HepG2 (cell line): ENCODE data around the gene RASGRF1. TPM values are rescaled to one million over a fixed set of nuclear protein-coding genes. Genes with fewer than 3 reads are reported as not detected.

Source experiments
- ATAC-seq: fragments of 200-7000 bp; cut with Tn5 transposase; 3 replicates; pipeline ENCODE4 v1.9.1; 2020; ENCODE audit warnings: mild to moderate bottlenecking, moderate library complexity
- BruUV-seq: library from RNA; stranded (reverse); fragments of 400-500 nt; replicated peaks from 2 replicates; lab custom pipeline; 2021; lab: Mats Ljungman, UMichigan
- CTCF ChIA-PET: fragments of 300-600 bp; formaldehyde crosslinking; extraction: SDS; loops from one replicate; lab custom pipeline; 2021; ENCODE audit warnings: low total read pairs, inconsistent platforms, low intra/inter-chr PET ratio; lab: Yijun Ruan, JAX
- POLR2A ChIA-PET: fragments of 350-600 bp; sonication (Branson Sonifier 250); formaldehyde crosslinking; loops from one replicate; lab custom pipeline; 2020; ENCODE audit warnings: antibody characterized with exemption, inconsistent platforms; lab: Yijun Ruan, JAX
- DNase-seq: peaks from one replicate; pipeline ENCODE4 v3.0.0-alpha.2; 2015; ENCODE audit warnings: low spot score
- FAIRE-seq: peaks from 3 replicates; lab custom pipeline; 2011; peaks lifted over from hg19 to GRCh38; lab: Jason Lieb, UNC
- H2AFZ ChIP-seq: one replicate; pipeline ENCODE4 v1.6.1; 2011; ENCODE audit warnings: low read length, inconsistent platforms
- H3K27ac ChIP-seq: fragments of 300-600 bp; 3 replicates; pipeline ENCODE4 v1.8.0; 2011; ENCODE audit warnings: mixed run types, mild to moderate bottlenecking, mixed read lengths, low read length, inconsistent platforms; ENCODE audit not compliant: insufficient read depth; ENCODE audit errors: extremely low read length
- H3K27me3 ChIP-seq, 2 experiments: fragments of 200-600 bp in 1 of 2; 2 replicates in 1 of 2; 3 replicates in 1 of 2; pipeline versions ENCODE4 v1.6.0 to v1.8.0; 2011; ENCODE audit warnings: low read length in 2 of 2, mild to moderate bottlenecking in 2 of 2, moderate library complexity in 2 of 2, inconsistent platforms in 1 of 2; ENCODE audit not compliant: insufficient read depth in 2 of 2, control insufficient read depth in 1 of 2
- H3K36me3 ChIP-seq, 2 experiments: fragments of 200-600 bp in 1 of 2; replicated peaks in 1 of 2; 2 replicates in 1 of 2; 3 replicates in 1 of 2; pipeline versions ENCODE4 v1.5.1 to v1.8.0; 2011; ENCODE audit warnings: low read length in 2 of 2, inconsistent platforms in 1 of 2; ENCODE audit not compliant: insufficient read depth in 2 of 2, control insufficient read depth in 1 of 2
- H3K4me1 ChIP-seq: 2 replicates; pipeline ENCODE4 v1.5.1; 2012; ENCODE audit warnings: low read length, inconsistent platforms; ENCODE audit not compliant: insufficient read depth
- H3K4me2 ChIP-seq: 2 replicates; pipeline ENCODE4 v1.6.0; 2011; ENCODE audit warnings: low read depth, low read length, inconsistent platforms
- H3K4me3 ChIP-seq, 3 experiments: fragments of 200-600 bp in 1 of 3; sonication (generic), shearing (Covaris generic) in 1 of 3; replicated peaks in 1 of 3; 2 replicates each; pipeline ENCODE4 v1.5.1; 2011 to 2016; ENCODE audit warnings: low read length in 3 of 3, inconsistent platforms in 2 of 3, low read depth in 2 of 3, mild to moderate bottlenecking in 2 of 3, control low read depth in 1 of 3, mixed read lengths in 1 of 3; ENCODE audit not compliant: insufficient read depth in 1 of 3
- H3K79me2 ChIP-seq: one replicate; pipeline ENCODE4 v1.6.1; 2011; ENCODE audit warnings: low read length, inconsistent platforms; ENCODE audit not compliant: insufficient read depth
- H3K9ac ChIP-seq: 2 replicates; pipeline ENCODE4 v1.6.0; 2011; ENCODE audit warnings: mild to moderate bottlenecking, low read depth, low read length, inconsistent platforms; ENCODE audit not compliant: insufficient read depth
- H3K9me3 ChIP-seq: 2 replicates; pipeline ENCODE4 v1.5.1; 2012; ENCODE audit warnings: mild to moderate bottlenecking, low read length
- H4K20me1 ChIP-seq: 2 replicates; pipeline ENCODE4 v1.6.0; 2011; ENCODE audit warnings: inconsistent platforms, mild to moderate bottlenecking, low read length, moderate library complexity; ENCODE audit not compliant: insufficient read depth
- IKZF4 ChIP-seq: sonication (generic); formaldehyde crosslinking; IDR thresholded peaks from 2 replicates; pipeline ENCODE4 v1.5.1; 2020; ENCODE audit warnings: borderline replicate concordance, mild to moderate bottlenecking, low read depth, missing genetic modification reagents; ENCODE audit errors: not compliant biosample characterization
- NRL ChIP-seq: sonication (generic); formaldehyde crosslinking; IDR thresholded peaks from 2 replicates; pipeline ENCODE4 v1.5.0; 2020; ENCODE audit warnings: missing genetic modification reagents, mild to moderate bottlenecking, moderate library complexity, borderline replicate concordance
- RBM22 ChIP-seq: fragments of 200-400 bp; formaldehyde crosslinking; optimal IDR thresholded peaks from 2 replicates; pipeline ENCODE3; 2017; ENCODE audit warnings: mild to moderate bottlenecking, low read length, moderate library complexity
- SOX13 ChIP-seq, 3 experiments: fragments of 450-650 bp in 1 of 3; sonication (generic) in 1 of 3; formaldehyde crosslinking in 1 of 3; IDR thresholded peaks in 2 of 3; conservative IDR thresholded peaks in 1 of 3; 2 replicates each; pipeline versions ENCODE4 v1.5.0 to v1.6.1; 2016 to 2020; ENCODE audit warnings: antibody characterized with exemption in 1 of 3, mild to moderate bottlenecking in 1 of 3, missing compliant biosample characterization in 1 of 3, missing genetic modification reagents in 1 of 3, moderate library complexity in 1 of 3
- ZBTB38 ChIP-seq: sonication (generic); formaldehyde crosslinking; IDR thresholded peaks from 2 replicates; pipeline ENCODE4 v1.5.1; 2020; ENCODE audit warnings: mild to moderate bottlenecking, missing genetic modification reagents
- ZGPAT ChIP-seq: IDR thresholded peaks from 2 replicates; pipeline ENCODE4 v1.6.1; 2016; ENCODE audit warnings: mild to moderate bottlenecking
- ZNF274 ChIP-seq: sonication (generic); formaldehyde crosslinking; IDR thresholded peaks from 2 replicates; pipeline ENCODE4 v1.5.1; 2020; ENCODE audit warnings: mild to moderate bottlenecking, missing genetic modification reagents
- ZNF335 ChIP-seq: sonication (generic); formaldehyde crosslinking; IDR thresholded peaks from 2 replicates; pipeline ENCODE4 v1.4.0; 2020; ENCODE audit warnings: missing genetic modification reagents
- ZNF687 ChIP-seq: sonication (generic); formaldehyde crosslinking; IDR thresholded peaks from 2 replicates; pipeline ENCODE4 v1.5.1; 2020; ENCODE audit warnings: mild to moderate bottlenecking, missing genetic modification reagents, moderate library complexity
- ZNF766 ChIP-seq: sonication (generic); formaldehyde crosslinking; IDR thresholded peaks from 2 replicates; pipeline ENCODE4 v1.5.0; 2020; ENCODE audit warnings: missing genetic modification reagents, borderline replicate concordance
- WGBS: methylation state at CpG from one replicate; pipeline ENCODE4 v1.1.6; 2017; ENCODE audit warnings: low lambda C conversion rate; 5-methylcytosine and 5-hydroxymethylcytosine counted together
- in situ Hi-C: cut with HindIII; loops from 2 replicates; pipeline ENCODE4 v1.10.0; 2017; ENCODE audit warnings: low pct_unique_long_range_greater_than_20kb; ENCODE audit not compliant: extremely low pct_ligation_motif_present
- intact Hi-C: fragments of 100-400 bp; cut with micrococcal nuclease; formaldehyde crosslinking; loops from one replicate; pipeline ENCODE4 v1.10.0; 2022; ENCODE audit not compliant: unreplicated experiment
- polyA plus RNA-seq, 8 experiments: library from polyadenylated mRNA; depleted of rRNA in 3 of 8; stranded (reverse) in 7 of 8; unstranded in 1 of 8; fragments of >200 nt; fragmentation: Illumina TruSeq in 4 of 8; extraction: Trizol in 4 of 8; gene quantifications; 2 replicates each; pipeline versions ENCODE4 v1.2.1 to v1.2.3, GENCODE V29; 2011 to 2016; ENCODE audit warnings: low read depth in 4 of 8, missing spikeins in 1 of 8, mixed read lengths in 1 of 8; ENCODE audit not compliant: insufficient read depth in 1 of 8
- total RNA-seq, 5 experiments: library from RNA; depleted of rRNA; stranded (reverse); fragments of >200 nt; fragmentation: Illumina TruSeq; extraction: Trizol; gene quantifications; 2 replicates each; pipeline ENCODE4 v1.2.3, GENCODE V29; 2016; ENCODE audit warnings: low read depth in 1 of 5
- TF ChIP-seq, protein P1 (sequence below): IDR thresholded peaks from 2 replicates; pipeline ENCODE4 v1.6.1; 2018; ENCODE audit warnings: missing genetic modification reagents, mild to moderate bottlenecking, missing compliant biosample characterization
- TF ChIP-seq, protein P2 (sequence below): sonication (generic); formaldehyde crosslinking; IDR thresholded peaks from 2 replicates; pipeline ENCODE4 v1.4.0; 2020; ENCODE audit warnings: missing genetic modification reagents, mild to moderate bottlenecking, borderline replicate concordance

The RASGRF1 gene
- total and polyA plus RNA-seq, 2 of the 13 experiments (the other 11 are each of a cell fraction or from before 2014, with no cell fraction given): 0.55 to 3.0 TPM

GRCh38 chr15:78997981-78998499 lies 92.5 kb downstream of the RASGRF1 start:
- peak overlapping the region; percentile 12 for H3K27ac ChIP-seq
- in situ Hi-C loops (no loop called here), intact Hi-C loops (loop anchor here (10.0 kb wide), 1 partner anchor 53 kb away; the partner anchor contains the start of gene CTSH)
- H4K20me1 ChIP-seq: no peaks in the 10 kb centered on the region
- H3K9ac ChIP-seq: no peak overlapping the region
- no peaks in the 10 kb centered on the region for H3K79me2 ChIP-seq
- TF ChIP-seq ZNF687 (CRISPR knock-in tag) (peak; percentile 64), ZNF335 (CRISPR knock-in tag) (no peak), ZGPAT (CRISPR knock-in tag) (0 out of 2 replicates have a peak, but pooled peaks have one; percentile 0), NRL (0 out of 2 replicates have a peak, but pooled peaks have one; percentile 47), SOX13 (IDR thresholded peaks at IDR 0.05) (no peak), SOX13 (CRISPR knock-in tag; conservative IDR thresholded peaks at IDR 0.05 in 1 of 2, IDR thresholded peaks at IDR 0.05 in 1 of 2) (peak in 1 of 2 experiments; percentile 29; a peak in 1 of 4 replicates), RBM22 (no peak), ZBTB38 (0 out of 2 replicates have a peak, but pooled peaks have one; percentile 37), IKZF4 (CRISPR knock-in tag) (peak; percentile 64), ZNF766 (no peak), ZNF274 (CRISPR knock-in tag) (0 out of 2 replicates have a peak, but pooled peaks have one; percentile 57)
- TF ChIP-seq, protein P1, sequence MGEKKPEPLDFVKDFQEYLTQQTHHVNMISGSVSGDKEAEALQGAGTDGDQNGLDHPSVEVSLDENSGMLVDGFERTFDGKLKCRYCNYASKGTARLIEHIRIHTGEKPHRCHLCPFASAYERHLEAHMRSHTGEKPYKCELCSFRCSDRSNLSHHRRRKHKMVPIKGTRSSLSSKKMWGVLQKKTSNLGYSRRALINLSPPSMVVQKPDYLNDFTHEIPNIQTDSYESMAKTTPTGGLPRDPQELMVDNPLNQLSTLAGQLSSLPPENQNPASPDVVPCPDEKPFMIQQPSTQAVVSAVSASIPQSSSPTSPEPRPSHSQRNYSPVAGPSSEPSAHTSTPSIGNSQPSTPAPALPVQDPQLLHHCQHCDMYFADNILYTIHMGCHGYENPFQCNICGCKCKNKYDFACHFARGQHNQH (CRISPR knock-in tag): 0 out of 2 replicates have a peak, but pooled peaks have one; percentile 7
- TF ChIP-seq, protein P2, sequence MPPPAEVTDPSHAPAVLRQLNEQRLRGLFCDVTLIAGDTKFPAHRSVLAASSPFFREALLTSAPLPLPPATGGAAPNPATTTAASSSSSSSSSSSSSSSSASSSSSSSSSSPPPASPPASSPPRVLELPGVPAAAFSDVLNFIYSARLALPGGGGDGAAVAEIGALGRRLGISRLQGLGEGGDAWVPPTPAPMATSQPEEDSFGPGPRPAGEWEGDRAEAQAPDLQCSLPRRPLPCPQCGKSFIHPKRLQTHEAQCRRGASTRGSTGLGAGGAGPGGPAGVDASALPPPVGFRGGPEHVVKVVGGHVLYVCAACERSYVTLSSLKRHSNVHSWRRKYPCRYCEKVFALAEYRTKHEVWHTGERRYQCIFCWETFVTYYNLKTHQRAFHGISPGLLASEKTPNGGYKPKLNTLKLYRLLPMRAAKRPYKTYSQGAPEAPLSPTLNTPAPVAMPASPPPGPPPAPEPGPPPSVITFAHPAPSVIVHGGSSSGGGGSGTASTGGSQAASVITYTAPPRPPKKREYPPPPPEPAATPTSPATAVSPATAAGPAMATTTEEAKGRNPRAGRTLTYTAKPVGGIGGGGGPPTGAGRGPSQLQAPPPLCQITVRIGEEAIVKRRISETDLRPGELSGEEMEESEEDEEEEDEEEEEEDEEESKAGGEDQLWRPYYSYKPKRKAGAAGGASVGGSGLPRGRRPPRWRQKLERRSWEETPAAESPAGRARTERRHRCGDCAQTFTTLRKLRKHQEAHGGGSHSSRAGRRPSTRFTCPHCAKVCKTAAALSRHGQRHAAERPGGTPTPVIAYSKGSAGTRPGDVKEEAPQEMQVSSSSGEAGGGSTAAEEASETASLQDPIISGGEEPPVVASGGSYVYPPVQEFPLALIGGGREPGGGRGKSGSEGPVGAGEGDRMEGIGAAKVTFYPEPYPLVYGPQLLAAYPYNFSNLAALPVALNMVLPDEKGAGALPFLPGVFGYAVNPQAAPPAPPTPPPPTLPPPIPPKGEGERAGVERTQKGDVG (CRISPR knock-in tag): 0 out of 2 replicates have a peak, but pooled peaks have one; percentile 63
- 89% methylated on average over 3 of the region's 8 CpGs for WGBS
- POLR2A ChIA-PET: interaction anchor here (0.8 to 2.6 kb wide), 5 partner anchors 9 to 560 kb away, joined by 3 to 27 read pairs (median 3); partner anchors contain the start of genes CTSH and IREB2
- no peak overlapping the region for H2AFZ ChIP-seq
- no peaks in the 10 kb centered on the region for H3K9me3 ChIP-seq
- no peaks in the 10 kb centered on the region for H3K36me3 ChIP-seq
- DNase-seq (no peak), ATAC-seq (no peak), FAIRE-seq (no peak)
- H3K27me3 ChIP-seq: no peaks in the 10 kb centered on the region
- no peak overlapping the region for H3K4me3 ChIP-seq
- peaks cover 59% of the 10 kb centered on the region for H3K4me1 ChIP-seq
- H3K4me2 ChIP-seq: no peak overlapping the region
- CTCF ChIA-PET: no interaction called here
- no TSS peak for BruUV-seq
